Measurements from ENCODE around the gene TUFM. TPM values are rescaled to one million over a fixed set of nuclear protein-coding genes. Genes with fewer than 3 reads are reported as not detected.

Gene TUFM
- total and polyA plus RNA-seq, 2 of the 8 experiments (the other 6 are each of a cell fraction or from before 2014, with no cell fraction given) = 216 to 249 TPM

GRCh38 chr16:28869201-28869600 lies 23.1 kb upstream of the TUFM start:
- ChIA-PET POLR2A (ENCODE audit: partially characterized antibody) (interaction anchor here (0.9 to 13.3 kb wide), 4 partner anchors 10 to 29 kb away, joined by 3 to 164 read pairs (median 12); partner anchors contain the start of genes ATP2A1 and TUFM), CTCF (ENCODE audit: partially characterized antibody) (interaction anchor here (0.8 to 4.1 kb wide), 5 partner anchors 9 to 75 kb away, joined by 3 to 18 read pairs (median 3); partner anchors contain the start of gene ATP2A1)
- Histone ChIP-seq H3K4me2 (ENCODE audit: insufficient read depth in 1 of 2, low read depth in 2 of 2, low read length in 2 of 2) (no peak overlapping the region), H2BK15ac (ENCODE audit: low read length) (no peak overlapping the region), H4K91ac (replicated peaks; ENCODE audit: insufficient read length, low read length) (no peak overlapping the region), H4K5ac (ENCODE audit: insufficient read length, low read depth, low read length) (no peak overlapping the region), H4K8ac (ENCODE audit: extremely low read depth, insufficient read depth, low read length) (no peak overlapping the region), H3K4me3 (ENCODE audit: extremely low read depth in 1 of 4, insufficient read depth in 2 of 4, low read depth in 3 of 4, low read length in 4 of 4) (no peak overlapping the region), H2BK12ac (ENCODE audit: low read depth, low read length) (no peak overlapping the region), H2BK120ac (replicated peaks; ENCODE audit: low read depth, low read length) (no peak overlapping the region), H3K79me1 (ENCODE audit: low read depth, low read length) (peaks cover 16% of the 10 kb centered on the region), H3K23me2 (ENCODE audit: low read depth, low read length) (peaks cover 6% of the 10 kb centered on the region), H3K79me2 (ENCODE audit: control insufficient read depth in 1 of 2, insufficient read depth in 2 of 2, low read length in 2 of 2) (peaks cover 3 to 15% of the 10 kb centered on the region in 2 experiments; a peak in 3 of 4 replicates), H2AK5ac (ENCODE audit: low read depth, low read length) (no peak overlapping the region), H3K27ac (ENCODE audit: low read depth, low read length) (no peak overlapping the region), H3K23ac (ENCODE audit: insufficient read length) (no peak overlapping the region), H3K36me3 (ENCODE audit: control insufficient read depth in 2 of 4, insufficient read depth in 4 of 4, low read length in 3 of 4) (peaks cover 19 to 38% (median 28%) of the 10 kb centered on the region in 4 experiments), H3K27me3 (replicated peaks in 1 of 4; ENCODE audit: control insufficient read depth in 3 of 4, extremely low read depth in 1 of 4, insufficient read depth in 3 of 4, low read length in 3 of 4) (no peaks in the 10 kb centered on the region), H3K4me1 (replicated peaks in 1 of 4; ENCODE audit: control insufficient read depth in 3 of 4, insufficient read depth in 4 of 4, low read length in 3 of 4) (peaks cover 0 to 8% (median 3%) of the 10 kb centered on the region in 4 experiments; a peak in 6 of 7 replicates), H3K56ac (replicated peaks; ENCODE audit: insufficient read length, low read depth, low read length) (no peak overlapping the region), H2BK5ac (ENCODE audit: low read depth, low read length) (no peak overlapping the region), H3K4ac (replicated peaks; ENCODE audit: insufficient read length, low read depth, low read length) (no peak overlapping the region), H3K9ac (replicated peaks in 1 of 4; ENCODE audit: extremely low read depth in 1 of 4, low read depth in 3 of 4, low read length in 3 of 4) (no peak overlapping the region), H4K20me1 (replicated peaks in 1 of 2; ENCODE audit: control insufficient read depth in 1 of 2, insufficient read depth in 2 of 2, low read length in 2 of 2) (peaks cover 2 to 23% of the 10 kb centered on the region in 2 experiments), H2AFZ (ENCODE audit: low read length) (no peak overlapping the region), H3K14ac (ENCODE audit: insufficient read length) (no peak overlapping the region), H2BK20ac (ENCODE audit: low read length) (no peak overlapping the region), H3K18ac (ENCODE audit: extremely low read depth, low read length) (no peak overlapping the region), H3K9me3 (ENCODE audit: insufficient read depth in 2 of 2, low read depth in 1 of 2, low read length in 1 of 2) (no peaks in the 10 kb centered on the region)
- DNase-seq (ENCODE audit: low read depth in 1 of 2, low spot score in 2 of 2) (no peak), FAIRE-seq (no peak)
- 96% methylated on average over 11 of the region's 11 CpGs; no CpG with 5 or more reads in 1 of the 2 experiments for WGBS, 2 experiments (ENCODE audit: extremely low coverage in 1 of 2, insufficient coverage in 1 of 2, insufficient read length in 1 of 2, insufficient replicate concordance in 2 of 2, low coverage in 1 of 2, low lambda C conversion rate in 2 of 2, missing lambda C conversion rate in 1 of 2)
- TF ChIP-seq SP4 (IDR thresholded peaks at IDR 0.05; ENCODE audit: low read length) (no peak), NANOG (IDR thresholded peaks at IDR 0.05; ENCODE audit: insufficient read depth, low read depth, low read length, poor library complexity, severe bottlenecking) (no peak), RFX5 (IDR thresholded peaks at IDR 0.05; ENCODE audit: borderline replicate concordance, low read depth, low read length) (no peak), BACH1 (IDR thresholded peaks at IDR 0.05; ENCODE audit: low read length) (no peak), MAFK (IDR thresholded peaks at IDR 0.05; ENCODE audit: low read depth, low read length) (no peak), BRCA1 (IDR thresholded peaks at IDR 0.05; ENCODE audit: low read depth, low read length) (no peak), TCF12 (IDR thresholded peaks at IDR 0.05; ENCODE audit: low read depth, low read length) (no peak), USF2 (IDR thresholded peaks at IDR 0.05; ENCODE audit: low read length) (no peak), HDAC2 (IDR thresholded peaks at IDR 0.05; ENCODE audit: borderline replicate concordance in 1 of 2, low read depth in 2 of 2, low read length in 2 of 2) (no peak), HDAC6 (IDR thresholded peaks at IDR 0.05; ENCODE audit: low read depth, low read length) (no peak), SP1 (IDR thresholded peaks at IDR 0.05; ENCODE audit: low read depth, low read length) (no peak), SIRT6 (IDR thresholded peaks at IDR 0.05; ENCODE audit: low read length) (no peak), SIN3A (conservative IDR thresholded peaks at IDR 0.05 in 1 of 2, IDR thresholded peaks at IDR 0.05 in 1 of 2; ENCODE audit: low read depth in 1 of 2, low read length in 2 of 2) (no peak), CHD2 (IDR thresholded peaks at IDR 0.05; ENCODE audit: low read length) (no peak)

Measured in H1 (cell line).